K562 (cell line): ENCODE results near the gene ADAMTS2. TPM values are rescaled to one million over a fixed set of nuclear protein-coding genes. Genes with fewer than 3 reads are reported as not detected.

Experiments used
- ATAC-seq: fragments of 200-7000 bp; cut with Tn5 transposase; 3 replicates; pipeline ENCODE4 v1.9.1; 2020; ENCODE audit warnings: moderate library complexity
- BruUV-seq: library from RNA; stranded (reverse); fragments of 400-500 nt; replicated peaks from 2 replicates; lab custom pipeline; 2021; lab: Mats Ljungman, UMichigan
- CTCF ChIA-PET: fragments of 300-600 bp; formaldehyde crosslinking; extraction: SDS; loops from one replicate; lab custom pipeline; 2021; ENCODE audit warnings: low intra/inter-chr PET ratio; lab: Yijun Ruan, JAX
- POLR2A ChIA-PET: fragments of 300-600, 350-650 bp; sonication (Branson Sonifier 250); formaldehyde crosslinking; extraction: SDS; loops from one replicate; lab custom pipeline; 2021; ENCODE audit warnings: antibody characterized with exemption, inconsistent platforms; lab: Yijun Ruan, JAX
- DNase-seq, 4 experiments: peaks; one replicate each; pipeline versions ENCODE4 v3.0.0 to v3.0.0-alpha.2; 2011 to 2018; ENCODE audit warnings: low spot score in 3 of 4, mixed read lengths in 3 of 4; ENCODE audit errors: extremely low read depth in 1 of 4
- FAIRE-seq: peaks from 2 replicates; lab custom pipeline; 2011; peaks lifted over from hg19 to GRCh38; lab: Jason Lieb, UNC
- H2AFZ ChIP-seq: 2 replicates; pipeline ENCODE4 v1.6.0; 2011; ENCODE audit warnings: low read depth, low read length, control low read depth, inconsistent platforms
- H3K27ac ChIP-seq: fragments of 200-600 bp; 3 replicates; pipeline ENCODE4 v1.8.0; 2011; ENCODE audit warnings: low read depth, mild to moderate bottlenecking, control low read depth, inconsistent platforms, low read length, moderate library complexity, mixed read lengths; ENCODE audit errors: extremely low read depth
- H3K27me3 ChIP-seq, 2 experiments: fragments of 300-600 bp in 1 of 2; 2 replicates in 1 of 2; 3 replicates in 1 of 2; pipeline versions ENCODE4 v1.6.0 to v1.8.0; 2011; ENCODE audit warnings: inconsistent platforms in 2 of 2, low read length in 2 of 2, mild to moderate bottlenecking in 1 of 2, mixed read lengths in 1 of 2, moderate library complexity in 1 of 2; ENCODE audit not compliant: control insufficient read depth in 2 of 2, insufficient read depth in 2 of 2
- H3K36me3 ChIP-seq: fragments of 300-600 bp; 3 replicates; pipeline ENCODE4 v1.8.0; 2011; ENCODE audit warnings: mild to moderate bottlenecking, low read length, inconsistent platforms; ENCODE audit not compliant: control insufficient read depth, insufficient read depth
- H3K4me1 ChIP-seq, 2 experiments: fragments of 200-600 bp in 1 of 2; replicated peaks in 1 of 2; 2 replicates in 1 of 2; 3 replicates in 1 of 2; pipeline versions ENCODE4 v1.5.1 to v1.8.0; 2011; ENCODE audit warnings: inconsistent platforms in 2 of 2, low read length in 2 of 2, mild to moderate bottlenecking in 1 of 2, mixed read lengths in 1 of 2, moderate library complexity in 1 of 2; ENCODE audit not compliant: control insufficient read depth in 2 of 2, insufficient read depth in 2 of 2
- H3K4me2 ChIP-seq: 2 replicates; pipeline ENCODE4 v1.6.1; 2011; ENCODE audit warnings: low read length, control low read depth, inconsistent platforms, mixed read lengths; ENCODE audit not compliant: insufficient read depth
- H3K4me3 ChIP-seq: fragments of 200-600 bp; sonication (generic), shearing (Covaris generic); 2 replicates; pipeline ENCODE4 v1.5.1; 2016; ENCODE audit warnings: control low read depth, inconsistent platforms
- H3K79me2 ChIP-seq: fragments of 200-600 bp; 3 replicates; pipeline ENCODE4 v1.8.0; 2011; ENCODE audit warnings: low read length, inconsistent platforms; ENCODE audit not compliant: control insufficient read depth, insufficient read depth
- H3K9ac ChIP-seq, 2 experiments: 2 replicates each; pipeline versions ENCODE4 v1.6.0 to v1.6.1; 2011; ENCODE audit warnings: low read depth in 2 of 2, low read length in 2 of 2, control low read depth in 1 of 2, inconsistent platforms in 1 of 2, mild to moderate bottlenecking in 1 of 2, mixed read lengths in 1 of 2; ENCODE audit not compliant: insufficient read depth in 1 of 2
- H3K9me1 ChIP-seq: one replicate; pipeline ENCODE4 v1.6.0; 2011; ENCODE audit warnings: inconsistent platforms, mild to moderate bottlenecking, low read length, moderate library complexity; ENCODE audit not compliant: control insufficient read depth, insufficient read depth
- H3K9me3 ChIP-seq: replicated peaks from 2 replicates; pipeline ENCODE4 v1.5.1; 2011; ENCODE audit warnings: low read depth, low read length, inconsistent platforms; ENCODE audit not compliant: control insufficient read depth, insufficient read depth
- H4K20me1 ChIP-seq: replicated peaks from 2 replicates; pipeline ENCODE4 v1.6.1; 2011; ENCODE audit warnings: low read length, inconsistent platforms, mixed read lengths; ENCODE audit not compliant: control insufficient read depth, insufficient read depth
- BHLHE40 ChIP-seq: IDR thresholded peaks from 2 replicates; pipeline ENCODE4 v1.6.1; 2011; ENCODE audit warnings: low read length, improper control_type of control experiment
- HDAC6 ChIP-seq: IDR thresholded peaks from 2 replicates; pipeline ENCODE4 v1.6.1; 2012; ENCODE audit warnings: low read depth, mild to moderate bottlenecking, control low read depth, inconsistent platforms, low read length, moderate library complexity
- HNRNPLL ChIP-seq: fragments of 200-400 bp; formaldehyde crosslinking; IDR thresholded peaks from 2 replicates; pipeline ENCODE4 v1.6.1; 2017; ENCODE audit warnings: low read length, low read depth, mild to moderate bottlenecking; ENCODE audit not compliant: poor library complexity, severe bottlenecking
- NFE2 ChIP-seq: IDR thresholded peaks from 2 replicates; pipeline ENCODE4 v1.6.1; 2014; ENCODE audit warnings: antibody characterized with exemption, low read depth
- NFE2L1 ChIP-seq: fragments of 450-650 bp; IDR thresholded peaks from 2 replicates; pipeline ENCODE4 v1.6.1; 2016; ENCODE audit warnings: missing genetic modification characterization, low read depth, mild to moderate bottlenecking, missing compliant biosample characterization, moderate library complexity, borderline replicate concordance
- PYGO2 ChIP-seq: fragments of 450-650 bp; IDR thresholded peaks from 2 replicates; pipeline ENCODE4 v1.6.1; 2016; ENCODE audit warnings: mild to moderate bottlenecking, missing genetic modification characterization, moderate library complexity, missing compliant biosample characterization
- SRSF9 ChIP-seq: fragments of 200-400 bp; formaldehyde crosslinking; IDR thresholded peaks from 2 replicates; pipeline ENCODE4 v1.6.1; 2017; ENCODE audit warnings: low read depth, low read length, borderline replicate concordance
- ZNF174 ChIP-seq: fragments of 250-450 bp; sonication (Bioruptor Pico); IDR thresholded peaks from 2 replicates; pipeline ENCODE4 v1.4.0; 2020; ENCODE audit warnings: mild to moderate bottlenecking
- ZNF324 ChIP-seq: fragments of 250-450 bp; sonication (Bioruptor Pico); IDR thresholded peaks from 2 replicates; pipeline ENCODE4 v1.4.0; 2020; ENCODE audit warnings: mild to moderate bottlenecking
- ZNF436 ChIP-seq: fragments of 250-450, 450-650 bp; sonication (Bioruptor Pico); formaldehyde crosslinking; IDR thresholded peaks from 2 replicates; pipeline ENCODE4 v1.7.0; 2020; ENCODE audit warnings: mild to moderate bottlenecking
- ZNF57 ChIP-seq: fragments of 450-650 bp; formaldehyde crosslinking; IDR thresholded peaks from 2 replicates; pipeline ENCODE4 v1.4.0; 2020; ENCODE audit warnings: mild to moderate bottlenecking, moderate library complexity
- ZNF830 ChIP-seq: fragments of 250-450 bp; sonication (Bioruptor Pico); IDR thresholded peaks from 2 replicates; pipeline ENCODE4 v1.5.0; 2021; ENCODE audit warnings: mild to moderate bottlenecking
- WGBS: fragments of 100-300 bp; shearing (Covaris generic); methylation state at CpG from one replicate; pipeline ENCODE4 v1.1.6; 2016; ENCODE audit warnings: low coverage, mixed read lengths; ENCODE audit not compliant: insufficient coverage; ENCODE audit errors: missing lambda C conversion rate; 5-methylcytosine and 5-hydroxymethylcytosine counted together
- in situ Hi-C: fragments of 300-500 bp; cut with MboI; formaldehyde crosslinking; loops from 4 replicates; pipeline ENCODE4 v1.15.0; 2018; ENCODE audit warnings: inconsistent platforms, mixed read lengths
- intact Hi-C: fragments of 100-400 bp; cut with micrococcal nuclease; formaldehyde crosslinking; loops from 2 replicates; pipeline ENCODE4 v1.14.2; 2022
- polyA plus RNA-seq, 8 experiments: library from polyadenylated mRNA; depleted of rRNA in 4 of 8; stranded (reverse) in 5 of 8; unstranded in 3 of 8; fragments of >200 nt; fragmentation: Nextera tagmentation in 2 of 8; fragmentation: Illumina TruSeq in 1 of 8; extraction: Ambion mirVana in 2 of 8; extraction: Trizol in 1 of 8; gene quantifications; 2 replicates each; pipeline versions ENCODE4 v1.2.1 to v1.2.3, GENCODE V29; 2011 to 2014; ENCODE audit warnings: inconsistent platforms in 1 of 8, missing spikeins in 1 of 8
- total RNA-seq, 7 experiments: library from RNA; depleted of rRNA in 6 of 7; stranded (reverse); fragments of >200 nt in 6 of 7; fragmentation: Illumina TruSeq in 2 of 7; extraction: Trizol in 2 of 7; gene quantifications; 2 replicates each; pipeline versions ENCODE4 v1.2.1 to v1.2.3, GENCODE V29; 2011 to 2021; ENCODE audit warnings: low replicate concordance in 1 of 7
- TF ChIP-seq, protein P1 (sequence below), 2 experiments: fragments of 150-350 bp in 1 of 2; IDR thresholded peaks; 2 replicates each; pipeline ENCODE4 v1.6.1; 2012 to 2016; ENCODE audit warnings: low read depth in 2 of 2, low read length in 2 of 2, mild to moderate bottlenecking in 1 of 2, moderate library complexity in 1 of 2

Gene ADAMTS2
- total and polyA plus RNA-seq, 9 of the 15 experiments (the other 6 are each of a cell fraction or from before 2014, with no cell fraction given) = not detected

DNA sequence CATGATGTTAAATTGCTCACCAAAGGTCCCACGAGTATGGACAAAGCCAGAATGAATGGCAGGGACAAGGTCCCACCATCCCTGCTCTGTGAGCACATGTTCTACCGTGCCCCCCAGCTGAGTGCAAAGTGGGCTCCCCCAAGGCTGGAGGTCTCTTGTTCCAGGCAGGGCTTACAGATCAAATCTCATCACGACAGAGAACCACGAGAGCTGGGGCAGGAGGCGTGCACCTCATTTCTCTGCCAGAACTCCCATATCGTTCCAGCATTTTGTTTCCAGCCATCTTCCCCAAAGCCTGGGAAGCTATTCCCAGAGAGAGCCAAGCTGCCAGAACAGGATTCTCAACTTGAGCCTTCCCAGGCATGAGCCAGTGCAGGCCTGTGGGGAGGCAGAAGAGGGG is 176.6 kb downstream of the ADAMTS2 start:
- H3K4me2 ChIP-seq = no peak overlapping the region
- POLR2A ChIA-PET = interaction anchor here (0.7 kb wide), 1 partner anchor 13 kb away, joined by 3 read pairs; no protein-coding TSS in a partner anchor
- H3K27me3 ChIP-seq = peaks cover 0 to 44% of the 10 kb centered on the region in 2 experiments; a peak in 2 of 5 replicates
- CTCF ChIA-PET = interaction anchor here (0.6 kb wide), 1 partner anchor 1468 kb away, joined by 3 read pairs; no protein-coding TSS in a partner anchor
- H3K36me3 ChIP-seq = no peaks in the 10 kb centered on the region
- no peak overlapping the region for H3K9ac ChIP-seq
- intact Hi-C loops = no loop called here
- no TSS peak for BruUV-seq
- H3K9me3 ChIP-seq = no peaks in the 10 kb centered on the region
- H2AFZ ChIP-seq = no peak overlapping the region
- no peak for FAIRE-seq
- H3K79me2 ChIP-seq = no peaks in the 10 kb centered on the region
- no peaks in the 10 kb centered on the region for H3K9me1 ChIP-seq
- no peak overlapping the region for H3K4me3 ChIP-seq
- WGBS = 0% methylated on average over 6 of the region's 6 CpGs
- H4K20me1 ChIP-seq = no peaks in the 10 kb centered on the region; the same call in 1 of the 2 replicates
- ATAC-seq = no peak
- DNase-seq = no peak
- peaks cover 0 to 14% of the 10 kb centered on the region in 2 experiments; a peak in 2 of 5 replicates for H3K4me1 ChIP-seq
- in situ Hi-C loops = loop anchor here (5.0 kb wide), 1 partner anchor 329 kb away; no protein-coding TSS in a partner anchor
- H3K27ac ChIP-seq = no peak overlapping the region
- TF ChIP-seq ZNF57 (CRISPR knock-in tag) (no peak), HNRNPLL (no peak), NFE2L1 (no peak), ZNF436 (CRISPR knock-in tag) (no peak), ZNF174 (CRISPR knock-in tag) (no peak), ZNF830 (no peak), HDAC6 (no peak), SRSF9 (no peak), ZNF324 (CRISPR knock-in tag) (no peak), NFE2 (no peak), PYGO2 (no peak), BHLHE40 (no peak)
- TF ChIP-seq, protein P1, sequence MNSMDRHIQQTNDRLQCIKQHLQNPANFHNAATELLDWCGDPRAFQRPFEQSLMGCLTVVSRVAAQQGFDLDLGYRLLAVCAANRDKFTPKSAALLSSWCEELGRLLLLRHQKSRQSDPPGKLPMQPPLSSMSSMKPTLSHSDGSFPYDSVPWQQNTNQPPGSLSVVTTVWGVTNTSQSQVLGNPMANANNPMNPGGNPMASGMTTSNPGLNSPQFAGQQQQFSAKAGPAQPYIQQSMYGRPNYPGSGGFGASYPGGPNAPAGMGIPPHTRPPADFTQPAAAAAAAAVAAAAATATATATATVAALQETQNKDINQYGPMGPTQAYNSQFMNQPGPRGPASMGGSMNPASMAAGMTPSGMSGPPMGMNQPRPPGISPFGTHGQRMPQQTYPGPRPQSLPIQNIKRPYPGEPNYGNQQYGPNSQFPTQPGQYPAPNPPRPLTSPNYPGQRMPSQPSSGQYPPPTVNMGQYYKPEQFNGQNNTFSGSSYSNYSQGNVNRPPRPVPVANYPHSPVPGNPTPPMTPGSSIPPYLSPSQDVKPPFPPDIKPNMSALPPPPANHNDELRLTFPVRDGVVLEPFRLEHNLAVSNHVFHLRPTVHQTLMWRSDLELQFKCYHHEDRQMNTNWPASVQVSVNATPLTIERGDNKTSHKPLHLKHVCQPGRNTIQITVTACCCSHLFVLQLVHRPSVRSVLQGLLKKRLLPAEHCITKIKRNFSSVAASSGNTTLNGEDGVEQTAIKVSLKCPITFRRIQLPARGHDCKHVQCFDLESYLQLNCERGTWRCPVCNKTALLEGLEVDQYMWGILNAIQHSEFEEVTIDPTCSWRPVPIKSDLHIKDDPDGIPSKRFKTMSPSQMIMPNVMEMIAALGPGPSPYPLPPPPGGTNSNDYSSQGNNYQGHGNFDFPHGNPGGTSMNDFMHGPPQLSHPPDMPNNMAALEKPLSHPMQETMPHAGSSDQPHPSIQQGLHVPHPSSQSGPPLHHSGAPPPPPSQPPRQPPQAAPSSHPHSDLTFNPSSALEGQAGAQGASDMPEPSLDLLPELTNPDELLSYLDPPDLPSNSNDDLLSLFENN (IDR thresholded peaks at IDR 0.05; ENCODE audit: low read depth in 2 of 2, low read length in 2 of 2) = no peak
